ENCODE measurements around the gene FER.

- no peak for TF ChIP-seq CTCF (IDR thresholded peaks at IDR 0.05)
- no peak for TF ChIP-seq POLR2A (IDR thresholded peaks at IDR 0.05)
These were observed 1.6 kb downstream of the FER start for GRCh38 chr5:108749128-108749861.
